Endothelial cell of umbilical vein (primary cell): ENCODE data around the gene GALNT9.

ENCODE experiments used
- CTCF ChIP-seq, 2 donors: IDR thresholded peaks; 1 replicate in 1 of 2; 2 replicates in 1 of 2; pipeline ENCODE4 v1.5.1; 2011; ENCODE audit warnings: low read length in 2 of 2, mild to moderate bottlenecking in 2 of 2, moderate library complexity in 2 of 2, control low read depth in 1 of 2, inconsistent platforms in 1 of 2, low read depth in 1 of 2; ENCODE audit not compliant: insufficient read depth in 1 of 2; ENCODE audit errors: extremely low read depth in 1 of 2
- EZH2 ChIP-seq: IDR thresholded peaks from 2 replicates; pipeline ENCODE4 v1.6.1; 2012; ENCODE audit warnings: borderline replicate concordance, low read depth, mild to moderate bottlenecking, moderate library complexity, low read length, inconsistent platforms; ENCODE audit not compliant: severe bottlenecking
- JUN ChIP-seq: IDR thresholded peaks from 2 replicates; pipeline ENCODE4 v1.6.1; 2011; ENCODE audit warnings: borderline replicate concordance, low read depth; ENCODE audit not compliant: insufficient read length, insufficient read depth
- MAX ChIP-seq: IDR thresholded peaks from 2 replicates; pipeline ENCODE4 v1.6.1; 2011; ENCODE audit not compliant: insufficient read depth, insufficient read length
- POLR2A ChIP-seq: IDR thresholded peaks from 2 replicates; pipeline ENCODE4 v1.6.1; 2012; ENCODE audit warnings: low read depth, mild to moderate bottlenecking, control low read depth, low read length

- no peak for TF ChIP-seq CTCF (IDR thresholded peaks at IDR 0.05; ENCODE audit: extremely low read depth in 1 of 2, insufficient read depth in 1 of 2, low read depth in 1 of 2, low read length in 2 of 2)
- TF ChIP-seq POLR2A: no peak
- no peak for TF ChIP-seq MAX
- no peak for TF ChIP-seq EZH2
- no peak for TF ChIP-seq JUN
These were observed 102.8 kb downstream of the GALNT9 start for GRCh38 chr12:132226604-132227003.
